AG08396 (cell line): Measurements from ENCODE around the gene STK32A.
"Not testable (repeated sequence)": the region's sequence is repeated elsewhere in the genome, so short reads cannot be mapped to it uniquely, and the experiment has no call there.

ENCODE experiments used
- DNase-seq: peaks from one replicate; pipeline ENCODE4 v3.0.0; 2012; ENCODE audit warnings: low spot score, mixed read lengths

Gene STK32A

DNA sequence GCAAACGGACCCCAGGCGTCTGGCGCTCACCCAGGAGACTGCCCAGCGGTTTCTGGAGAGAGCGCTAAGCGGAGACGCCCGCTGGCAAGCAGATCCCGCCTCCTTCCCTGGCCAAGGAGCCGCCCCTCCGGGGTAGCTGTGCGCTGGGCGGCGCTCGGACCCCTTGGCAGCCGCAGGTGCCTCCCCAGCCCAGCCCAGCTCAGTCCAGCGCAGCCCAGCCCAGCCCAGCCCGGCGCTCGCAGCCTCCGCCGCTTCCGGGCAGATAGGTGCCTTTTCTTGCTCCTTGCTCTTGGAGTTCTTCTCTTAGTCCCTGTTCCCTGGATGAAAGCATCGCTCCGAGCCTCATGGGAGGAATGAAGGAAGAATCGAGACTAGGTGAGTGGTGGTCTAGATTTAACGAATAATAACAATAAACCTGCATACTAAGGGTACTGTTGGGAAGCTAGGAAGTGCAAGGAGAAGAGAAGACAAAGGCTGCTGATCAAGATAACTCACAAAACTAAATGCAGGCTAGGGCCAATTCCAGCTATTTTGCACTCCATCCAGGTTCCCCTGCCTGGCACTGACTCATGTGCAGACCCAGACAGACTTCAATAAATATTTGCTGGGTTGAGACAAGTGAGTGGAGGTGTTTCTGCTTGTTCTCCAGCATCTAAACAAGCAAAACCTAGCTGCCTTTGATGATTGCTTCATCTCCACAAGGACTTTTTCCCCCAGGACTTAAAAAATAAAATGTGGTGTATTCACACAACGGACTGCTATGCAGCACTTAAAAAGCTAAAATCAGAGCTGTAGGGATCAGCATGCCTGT lies at the start of gene STK32A:
STK32A (plus strand) TSS at position 202 of the 811 bp plus-strand sequence. CDS start 4,609 bp downstream, outside the sequence.
- peak; percentile 40 for DNase-seq

GRCh38 chr5:147187099-147187540 lies 47.7 kb upstream of the STK32A start:
- DNase-seq = no peak

DNA sequence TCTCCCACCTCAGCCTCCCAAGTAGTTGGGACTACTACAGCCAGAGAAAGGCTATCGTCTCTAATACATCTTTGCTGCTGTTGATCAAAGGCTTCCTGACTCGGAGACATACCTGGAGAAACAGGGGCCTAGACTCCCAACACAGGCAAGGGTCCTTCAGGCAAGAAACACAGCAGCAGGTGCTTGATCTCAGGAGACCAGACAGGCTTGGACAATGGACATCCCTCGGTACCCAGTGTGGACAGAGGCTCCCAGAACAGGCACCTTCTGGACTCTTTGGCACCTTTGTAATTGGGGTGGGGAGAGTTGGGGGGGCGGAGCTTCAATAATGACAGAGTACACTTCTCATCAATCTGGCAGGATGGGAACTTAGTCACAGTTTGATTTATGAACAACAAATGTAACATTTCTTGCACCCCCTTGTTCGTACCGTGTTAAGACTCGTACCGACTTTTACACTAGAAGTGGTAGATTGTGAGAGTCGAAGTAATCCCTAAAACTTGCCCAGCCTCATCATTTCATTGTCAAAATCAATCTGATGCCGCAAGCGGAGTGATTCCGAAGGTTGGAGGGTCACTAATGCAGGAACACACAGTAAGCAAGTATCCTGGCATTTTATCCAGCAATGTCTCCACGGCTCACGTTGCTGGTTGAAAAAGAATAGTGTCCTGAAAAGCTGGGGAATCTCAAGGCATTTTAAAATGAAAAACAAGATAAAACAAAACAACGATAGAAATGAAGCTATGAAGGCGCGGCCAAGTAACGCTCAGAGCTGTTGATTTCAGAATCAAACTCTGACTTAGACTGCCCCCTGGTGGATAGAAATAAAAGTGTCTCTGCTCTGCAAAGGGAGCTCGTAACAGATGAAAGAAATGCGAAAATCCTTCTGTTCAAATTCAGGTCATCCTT lies 46.4 kb upstream of the STK32A start:
- peak; percentile 68 for DNase-seq

DNA sequence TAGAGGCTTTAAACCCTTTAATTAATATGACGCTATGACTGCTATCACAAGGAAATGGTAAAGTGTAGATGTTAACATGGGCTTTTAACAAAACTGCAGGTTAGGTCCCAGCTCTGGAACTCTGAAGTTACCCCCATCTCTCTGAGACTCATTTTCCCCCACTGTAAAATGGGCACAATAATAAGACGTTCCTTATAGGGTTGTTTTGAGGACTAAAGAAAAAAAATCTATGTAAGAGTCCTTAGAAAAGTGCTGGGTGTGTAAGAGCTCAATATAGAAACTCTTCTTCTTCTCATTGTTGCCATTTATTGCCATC lies 45.8 kb upstream of the STK32A start:
- no peak for DNase-seq

- DNase-seq = no peak
Measured at GRCh38 chr5:147190331-147190730, 44.5 kb upstream of the STK32A start.

DNA sequence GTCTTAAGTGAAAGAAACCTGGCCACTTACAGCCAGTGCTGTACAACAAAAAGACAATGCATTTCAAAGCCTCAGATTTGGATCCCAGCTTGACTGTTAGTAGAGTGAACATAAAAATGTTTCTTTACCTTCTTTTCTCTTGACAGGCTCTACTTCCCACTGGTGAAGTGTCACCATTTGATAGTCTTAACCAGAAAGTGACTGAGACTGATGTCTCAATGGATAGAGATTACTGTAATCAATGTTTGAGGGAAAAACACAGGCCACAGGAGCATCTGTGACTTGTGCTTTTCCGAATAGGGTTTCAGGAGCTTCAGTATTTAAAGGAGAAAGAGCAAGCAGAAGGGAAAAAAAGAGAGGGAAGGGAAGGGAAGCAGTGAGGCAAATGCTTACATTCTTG lies 41.7 kb upstream of the STK32A start:
- DNase-seq = no peak

GRCh38 chr5:147200004-147200403 lies 34.8 kb upstream of the STK32A start:
- no peak for DNase-seq

GRCh38 chr5:147203213-147203612 lies 31.6 kb upstream of the STK32A start:
- DNase-seq = no peak

DNA sequence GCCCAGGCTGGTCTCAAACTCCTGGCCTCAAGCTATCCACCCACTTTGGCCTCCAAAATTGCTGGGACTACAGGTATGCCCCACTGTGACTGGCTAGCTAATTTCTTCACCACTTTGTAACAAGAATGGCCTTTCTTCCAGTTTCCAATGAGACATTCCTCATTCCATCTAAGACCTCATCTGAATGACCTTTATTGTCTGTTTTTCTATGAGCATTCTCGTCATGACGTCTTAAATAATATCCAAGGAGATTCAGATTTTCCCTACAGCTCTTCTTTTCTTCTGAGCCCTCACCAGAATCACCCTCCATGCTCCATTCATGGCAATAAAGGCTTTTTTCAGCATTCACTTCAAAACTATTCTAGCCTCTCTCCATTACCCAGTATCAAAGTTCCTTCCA lies 30.2 kb upstream of the STK32A start:
- DNase-seq = no peak

DNA sequence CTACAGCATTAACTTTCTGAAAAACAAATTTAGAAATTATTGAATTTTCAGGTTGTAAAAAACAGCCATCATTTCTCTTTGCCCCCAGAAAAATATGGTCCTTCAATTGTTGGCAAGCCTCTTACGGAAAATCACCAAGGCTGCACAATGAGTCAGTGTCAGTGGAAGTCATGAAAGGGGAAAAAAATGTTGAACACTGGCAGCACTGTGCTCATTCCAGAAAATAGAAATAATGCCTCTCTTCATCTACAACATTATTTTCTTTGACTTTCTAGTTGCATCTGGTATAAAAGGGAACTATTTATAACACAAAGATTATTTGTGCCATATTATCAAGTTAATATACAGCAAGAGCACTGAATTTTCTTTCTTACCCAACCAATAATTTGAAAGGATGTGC lies 26.7 kb upstream of the STK32A start:
- no peak for DNase-seq

DNA sequence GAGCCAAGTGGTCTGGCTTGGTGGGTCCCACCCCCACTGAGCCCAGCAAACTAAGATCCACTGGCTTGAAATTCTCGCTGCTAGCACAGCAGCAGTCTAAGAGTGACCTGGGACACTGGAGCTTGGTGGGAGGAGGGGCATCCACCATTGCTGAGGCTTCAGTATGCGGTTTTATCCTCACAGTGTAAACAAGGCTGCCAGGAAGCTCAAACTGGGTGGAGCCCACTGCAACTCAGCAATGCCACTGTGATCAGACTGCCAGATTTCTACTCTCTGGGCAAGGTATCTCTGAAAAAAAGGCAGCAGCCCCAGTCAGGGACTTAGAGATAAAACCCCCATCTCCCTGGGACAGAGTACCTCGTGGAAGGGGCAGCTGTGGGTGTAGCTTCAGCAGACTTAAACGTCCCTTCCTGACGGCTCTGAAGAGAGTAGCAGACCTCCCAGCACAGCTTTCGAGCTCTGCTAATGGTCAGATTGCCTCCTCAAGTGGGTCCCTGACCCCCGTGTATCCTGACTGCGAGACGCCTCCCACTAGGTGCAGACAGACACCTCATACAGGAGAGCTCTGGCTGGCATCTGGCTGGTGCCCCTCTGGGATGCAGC lies 18.2 kb upstream of the STK32A start:
- DNase-seq = no peak

- DNase-seq = no peak
Measured at GRCh38 chr5:147223343-147223742, 11.5 kb upstream of the STK32A start.

DNA sequence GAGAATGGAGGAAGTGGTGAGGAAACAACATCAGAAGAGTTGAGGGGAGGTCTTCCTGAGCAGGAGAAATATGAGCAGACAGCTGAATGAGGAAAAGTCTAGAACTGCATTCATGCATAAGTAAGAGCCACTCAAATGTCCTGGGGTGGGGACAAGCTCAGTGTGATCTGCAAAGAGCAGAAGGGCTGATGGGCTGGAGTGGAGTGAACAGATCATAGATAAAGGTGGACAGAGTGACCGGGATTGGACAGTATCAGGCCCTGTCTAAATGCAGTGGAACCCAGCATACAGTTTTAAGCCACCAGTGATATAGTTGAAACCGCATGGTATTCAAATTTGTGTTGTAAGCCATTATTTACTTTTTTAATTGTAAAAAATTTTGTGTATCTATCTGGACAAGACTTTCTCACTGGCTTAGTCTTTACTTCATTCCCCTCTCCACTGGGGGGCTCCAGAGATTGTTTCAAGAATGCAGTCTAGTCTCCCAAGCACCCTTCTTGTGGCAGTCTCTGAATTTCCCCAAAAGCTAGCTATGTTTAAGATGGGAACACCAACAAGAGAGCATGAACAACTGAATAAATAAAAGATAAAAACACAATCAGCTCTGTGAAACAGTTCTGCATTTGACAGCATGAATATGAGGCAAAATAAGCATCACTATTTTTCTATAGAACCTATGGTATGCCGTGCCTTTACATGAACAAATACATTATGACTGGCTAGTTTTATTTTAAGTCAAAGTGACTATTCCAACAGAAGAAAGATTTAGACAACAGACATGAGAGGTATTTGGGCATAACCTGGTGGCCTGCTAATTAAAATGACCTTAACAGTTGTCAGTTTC lies 10.7 kb upstream of the STK32A start:
- DNase-seq = peak; percentile 70

DNA sequence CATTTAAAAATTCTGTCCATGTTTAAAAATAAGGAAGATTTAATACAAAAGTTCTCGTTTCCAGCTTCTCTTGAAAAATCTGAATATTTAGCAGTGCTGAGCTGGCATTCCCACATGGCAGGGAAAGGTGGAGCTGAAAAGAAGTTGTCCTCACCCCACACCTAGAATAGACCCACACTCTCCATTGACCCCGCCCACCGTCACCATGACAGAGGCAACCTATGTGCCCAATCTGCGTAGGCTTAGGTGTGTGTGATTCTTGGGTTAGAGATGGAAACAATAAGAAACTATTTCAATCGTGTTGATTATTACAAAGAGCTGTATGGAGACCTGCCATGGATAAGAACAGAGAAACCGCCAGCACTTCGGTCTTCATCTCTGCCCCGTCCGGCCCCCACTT lies 8.9 kb upstream of the STK32A start:
- DNase-seq = no peak

DNA sequence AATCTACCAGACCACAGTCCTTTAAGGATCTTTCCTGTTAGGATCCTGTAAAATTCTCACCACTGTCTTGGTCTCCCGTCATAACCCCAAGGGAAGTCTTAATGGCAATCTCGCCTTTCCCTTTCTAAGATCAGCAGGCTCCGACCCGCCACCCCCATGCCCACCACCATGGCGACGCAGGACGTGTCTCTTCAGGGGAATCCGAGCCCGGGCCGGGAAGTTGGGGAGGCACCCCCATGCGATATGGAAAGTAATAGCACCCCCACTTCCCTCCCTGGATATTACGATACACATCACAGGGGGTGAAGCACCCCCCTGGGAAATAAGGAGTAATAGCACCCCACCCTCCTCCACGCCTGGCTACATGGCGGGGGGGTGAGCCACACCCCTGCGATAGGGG lies 8.3 kb upstream of the STK32A start:
- no peak for DNase-seq

DNA sequence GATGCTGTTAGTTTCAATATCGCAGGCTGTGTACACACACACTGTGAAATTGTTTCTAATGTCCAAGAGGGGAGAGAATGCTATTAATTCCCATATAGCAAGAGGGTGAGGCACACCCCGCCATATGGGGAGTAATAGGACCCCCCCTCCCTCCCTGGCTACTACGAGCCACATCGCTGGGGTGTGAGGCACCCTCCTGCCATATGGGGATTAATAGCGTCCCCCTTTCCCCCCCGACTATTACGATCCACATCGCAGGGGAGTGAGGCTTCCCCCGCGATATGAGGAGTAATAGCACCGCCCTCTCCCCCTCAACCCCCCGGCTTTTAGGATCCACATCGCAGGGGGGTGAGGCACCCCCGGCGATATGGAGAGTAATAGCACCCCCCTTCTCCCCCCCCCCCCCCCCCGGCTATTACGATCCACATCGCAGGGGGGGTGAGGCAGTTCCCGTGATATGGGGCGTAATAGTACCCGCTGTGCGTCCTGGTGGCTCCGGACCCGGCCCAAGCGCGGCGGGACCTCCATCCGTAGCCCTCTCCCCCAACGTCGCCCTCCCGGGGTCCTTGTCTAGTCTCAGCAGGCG lies 494 bp upstream of the STK32A start:
- DNase-seq = no peak

DNA sequence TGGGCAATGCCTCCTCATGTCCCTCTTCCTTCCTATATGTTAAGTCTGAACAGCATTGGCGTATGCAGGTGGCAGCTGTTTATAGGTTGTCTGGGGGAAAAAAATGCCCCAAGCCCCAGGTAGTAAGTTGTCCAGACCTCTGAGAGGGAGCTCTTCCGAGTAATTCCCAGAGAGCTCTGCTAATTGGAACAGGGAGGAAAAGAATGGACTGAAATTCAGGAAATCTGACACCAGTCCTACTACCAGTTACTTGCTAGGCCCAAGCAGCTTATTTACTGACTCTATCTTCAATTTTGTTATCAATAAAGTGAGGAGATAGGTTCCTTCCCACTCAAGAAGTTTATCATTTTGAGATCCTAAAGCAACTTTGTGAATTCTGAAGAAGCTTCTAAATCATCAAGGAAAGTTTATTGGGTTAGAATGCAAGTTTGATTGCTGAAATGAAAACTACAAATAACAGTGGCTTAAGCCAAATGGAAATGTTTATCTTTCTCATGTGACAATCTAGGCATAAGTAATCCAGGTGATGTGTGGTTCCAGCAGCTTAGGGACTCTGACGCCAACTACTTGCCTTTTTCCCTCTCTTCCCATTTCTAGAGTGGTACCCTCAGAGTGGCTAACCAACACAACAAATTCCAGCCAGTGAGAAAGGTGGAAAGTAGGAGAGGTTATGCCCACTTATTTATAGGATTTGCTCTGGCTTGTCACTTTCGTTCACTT lies 5.6 kb downstream of the STK32A start:
- DNase-seq = no peak

DNA sequence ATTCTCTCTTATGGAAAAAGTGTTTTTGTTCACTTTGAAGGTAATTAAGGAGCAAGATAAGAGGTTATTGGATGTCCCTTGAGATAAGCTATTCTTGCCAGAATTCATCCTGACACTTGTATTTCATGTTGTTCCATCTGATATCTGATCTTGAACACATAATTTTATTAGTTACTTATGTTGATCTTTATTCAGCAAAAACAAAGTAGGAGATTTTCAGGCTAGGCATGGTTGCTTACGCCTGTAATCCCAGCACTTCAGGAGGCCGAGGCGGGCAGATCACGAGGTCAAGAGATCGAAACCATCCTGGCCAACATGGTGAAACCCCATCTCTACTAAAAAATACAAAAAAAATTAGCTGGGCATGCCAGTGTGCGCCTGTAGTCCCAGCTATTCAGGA lies 8.4 kb downstream of the STK32A start:
- not testable (repeated sequence) for DNase-seq

DNA sequence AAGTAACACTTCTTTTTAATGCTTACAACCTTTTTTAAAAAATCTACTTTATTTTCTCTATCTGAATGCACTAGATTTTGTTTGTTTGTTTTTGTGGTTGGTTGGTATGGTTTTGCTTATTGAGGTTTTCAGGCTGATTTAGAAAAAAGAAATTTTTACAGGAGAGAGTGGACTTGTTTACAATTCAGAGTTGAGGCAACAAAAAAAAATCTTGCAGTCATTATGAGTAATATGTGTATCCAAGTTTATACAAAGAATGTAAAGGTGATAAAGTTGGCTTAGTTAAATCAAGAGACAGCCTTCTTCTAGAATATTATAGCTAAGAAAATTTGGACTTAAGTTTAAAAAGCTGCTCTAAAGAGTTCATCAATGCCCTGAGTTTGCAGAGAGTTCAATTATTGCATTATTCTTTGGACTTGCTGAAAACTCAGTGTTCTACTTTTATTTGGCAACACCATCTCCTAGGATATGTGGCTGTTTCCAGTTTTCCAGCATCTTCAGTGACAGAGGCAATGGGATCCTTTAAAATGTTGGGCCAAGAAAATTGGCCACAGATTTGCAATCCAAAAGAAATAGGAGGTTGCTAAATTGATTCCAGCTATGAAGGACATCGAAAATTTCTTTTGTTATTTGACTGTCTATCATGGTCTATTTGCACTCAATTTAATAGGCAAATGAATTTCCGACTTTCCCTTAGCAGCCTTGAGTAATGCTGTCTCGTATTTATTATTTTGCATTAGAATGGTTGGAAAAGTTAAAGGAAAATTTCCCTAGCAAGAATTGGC lies 10.7 kb downstream of the STK32A start:
- DNase-seq = no peak

- no peak for DNase-seq
Measured at GRCh38 chr5:147248561-147248960, 13.7 kb downstream of the STK32A start.
